GM12801 (cell line): ENCODE measurements around the gene LTBP1.

ENCODE experiments used
- CTCF ChIP-seq: IDR thresholded peaks from one replicate; pipeline ENCODE4 v1.5.1; 2011; ENCODE audit warnings: control low read depth; ENCODE audit not compliant: insufficient read length; ENCODE audit errors: extremely low read depth

LTBP1 gene

GRCh38 chr2:33358878-33359277 is 412.1 kb downstream of the LTBP1 start:
- no peak for TF ChIP-seq CTCF

- no peak for TF ChIP-seq CTCF
Measured at GRCh38 chr2:33363325-33364298, 416.9 kb downstream of the LTBP1 start.

GRCh38 chr2:33365264-33365970 is 418.7 kb downstream of the LTBP1 start:
- TF ChIP-seq CTCF = no peak

GRCh38 chr2:33366473-33366872 is 419.7 kb downstream of the LTBP1 start:
- TF ChIP-seq CTCF = no peak

GRCh38 chr2:33369191-33369590 is 422.4 kb downstream of the LTBP1 start:
- TF ChIP-seq CTCF = no peak

GRCh38 chr2:33370636-33371265 is 424.0 kb downstream of the LTBP1 start:
- TF ChIP-seq CTCF = no peak

GRCh38 chr2:33371304-33372090 is 424.7 kb downstream of the LTBP1 start:
- no peak for TF ChIP-seq CTCF
